ENCODE measurements around the gene HS1BP3.

GRCh38 chr2:20637147-20637546, 13.8 kb downstream of the HS1BP3 start:
- TF ChIP-seq ZBTB7A (IDR thresholded peaks at IDR 0.05; ENCODE audit: low read depth) (no peak), RAD21 (IDR thresholded peaks at IDR 0.05; ENCODE audit: low read depth) (no peak), TAF1 (IDR thresholded peaks at IDR 0.05; ENCODE audit: low read depth) (no peak), EP300 (IDR thresholded peaks at IDR 0.05; ENCODE audit: borderline replicate concordance) (no peak), YY1 (IDR thresholded peaks at IDR 0.05; ENCODE audit: low read depth) (no peak), CEBPB (IDR thresholded peaks at IDR 0.05) (no peak), TCF12 (IDR thresholded peaks at IDR 0.05; ENCODE audit: low read depth) (no peak)
